HAP-1 (cell line): ENCODE results near the gene CFAP65.

Source experiments
- DNase-seq, 2 experiments: peaks; one replicate each; pipeline ENCODE4 v3.0.0-alpha.2; 2016 to 2020; ENCODE audit warnings: low spot score in 2 of 2
- H3K27me3 ChIP-seq: fragments of 250-450 bp; sonication (Bioruptor Pico); 2 replicates; pipeline ENCODE4 v1.5.1; 2020; ENCODE audit warnings: low read depth, mild to moderate bottlenecking, moderate library complexity
- H3K36me3 ChIP-seq: fragments of 250-450 bp; sonication (Bioruptor Pico); replicated peaks from 2 replicates; pipeline ENCODE4 v1.5.1; 2020; ENCODE audit warnings: mild to moderate bottlenecking
- H3K4me1 ChIP-seq: fragments of 250-450 bp; sonication (Bioruptor Pico); 2 replicates; pipeline ENCODE4 v1.5.1; 2020; ENCODE audit warnings: mild to moderate bottlenecking
- H3K4me3 ChIP-seq: fragments of 250-450 bp; sonication (Bioruptor Pico); 2 replicates; pipeline ENCODE4 v1.5.1; 2020; ENCODE audit warnings: mild to moderate bottlenecking, moderate library complexity
- H3K9me3 ChIP-seq: fragments of 250-450 bp; sonication (Bioruptor Pico); 2 replicates; pipeline ENCODE4 v1.5.1; 2020; ENCODE audit warnings: mild to moderate bottlenecking, moderate library complexity
- in situ Hi-C: fragments of 300-500 bp; cut with MboI; formaldehyde crosslinking; loops from 3 replicates; pipeline ENCODE4 v1.14.3; 2020; ENCODE audit warnings: low sequenced_read_pairs, inconsistent platforms, mixed read lengths

The CFAP65 gene

DNA sequence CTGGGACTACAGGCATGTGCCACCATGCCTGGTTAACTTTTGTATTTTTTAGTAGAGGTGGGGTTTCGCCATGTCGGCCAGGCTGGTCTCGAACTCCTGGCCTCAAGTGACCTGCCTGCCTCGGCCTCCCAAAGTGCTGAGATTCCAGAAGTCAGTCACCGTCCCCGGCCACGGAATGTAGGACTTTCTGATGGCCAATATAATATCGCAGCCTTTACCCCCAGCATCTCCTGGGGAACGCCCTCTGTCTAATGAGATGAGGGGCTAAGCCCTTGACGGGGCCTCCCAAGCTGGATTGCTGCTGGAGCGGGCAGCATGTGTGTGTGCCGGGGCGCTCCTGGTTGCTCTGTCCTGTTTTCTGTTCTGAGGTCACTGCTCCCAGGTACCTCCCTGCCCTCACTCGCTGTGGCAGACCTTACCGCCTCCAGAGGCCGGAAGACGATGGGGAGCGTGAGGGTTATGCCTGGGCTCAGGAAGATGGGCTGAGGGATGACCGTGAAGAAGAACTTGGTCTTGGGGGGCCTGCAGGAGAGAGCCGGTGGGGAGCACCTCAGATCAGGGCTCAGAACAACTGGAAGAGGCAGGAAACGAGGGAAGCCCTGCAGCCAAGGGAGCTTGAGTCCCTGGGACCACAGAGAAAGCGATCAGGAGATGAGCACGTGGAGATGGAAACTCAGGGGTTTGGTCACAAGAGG lies 9.1 kb downstream of the CFAP65 start:
- H3K36me3 ChIP-seq, result no peaks in the 10 kb centered on the region
- no peak overlapping the region for H3K4me3 ChIP-seq
- in situ Hi-C loops, result no loop called here
- H3K4me1 ChIP-seq, result no peaks in the 10 kb centered on the region
- peaks cover 17% of the 10 kb centered on the region; the same call in 1 of the 2 replicates for H3K27me3 ChIP-seq
- H3K9me3 ChIP-seq, result no peaks in the 10 kb centered on the region
- no peak for DNase-seq

DNA sequence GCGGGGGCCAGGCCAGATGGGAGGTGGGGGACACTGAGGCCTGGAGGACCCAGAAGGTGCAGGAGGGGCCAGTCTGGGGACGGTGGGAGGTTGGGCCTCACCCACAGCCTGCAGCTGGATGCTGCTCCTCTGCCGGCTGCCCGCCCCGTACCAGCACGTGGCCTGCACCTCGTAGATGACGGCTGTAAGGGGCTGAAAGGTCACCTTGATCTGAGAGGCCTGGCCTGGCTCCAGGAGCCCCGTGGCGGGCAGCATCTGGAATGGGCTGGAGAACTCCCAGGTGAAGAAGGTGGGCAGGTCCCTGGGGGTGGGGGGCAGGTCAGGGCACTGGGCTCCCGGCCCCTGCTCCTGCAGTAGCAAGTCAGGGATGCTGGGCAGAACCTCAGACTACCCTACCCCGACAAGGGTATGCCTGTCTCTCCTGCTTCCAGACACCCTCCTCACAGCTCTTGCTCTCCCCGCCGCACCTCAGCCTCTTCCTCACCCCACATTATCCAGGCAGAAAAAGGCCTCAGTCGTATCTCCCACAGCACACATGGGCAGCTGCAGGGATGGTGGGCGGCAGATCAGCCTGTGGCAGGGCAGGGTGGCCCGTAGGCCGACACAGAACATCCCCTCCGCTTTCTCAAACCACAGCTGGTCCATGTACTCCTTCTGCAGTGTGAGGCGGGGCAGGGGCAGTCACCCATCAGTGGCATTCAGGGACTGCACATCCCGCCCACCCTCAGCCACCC lies 10.1 kb downstream of the CFAP65 start:
- DNase-seq, result no peak
- in situ Hi-C loops, result no loop called here
- no peaks in the 10 kb centered on the region for H3K36me3 ChIP-seq
- H3K4me3 ChIP-seq, result no peak overlapping the region
- no peaks in the 10 kb centered on the region for H3K4me1 ChIP-seq
- no peaks in the 10 kb centered on the region for H3K9me3 ChIP-seq
- peaks cover 14% of the 10 kb centered on the region; the same call in 1 of the 2 replicates for H3K27me3 ChIP-seq

DNA sequence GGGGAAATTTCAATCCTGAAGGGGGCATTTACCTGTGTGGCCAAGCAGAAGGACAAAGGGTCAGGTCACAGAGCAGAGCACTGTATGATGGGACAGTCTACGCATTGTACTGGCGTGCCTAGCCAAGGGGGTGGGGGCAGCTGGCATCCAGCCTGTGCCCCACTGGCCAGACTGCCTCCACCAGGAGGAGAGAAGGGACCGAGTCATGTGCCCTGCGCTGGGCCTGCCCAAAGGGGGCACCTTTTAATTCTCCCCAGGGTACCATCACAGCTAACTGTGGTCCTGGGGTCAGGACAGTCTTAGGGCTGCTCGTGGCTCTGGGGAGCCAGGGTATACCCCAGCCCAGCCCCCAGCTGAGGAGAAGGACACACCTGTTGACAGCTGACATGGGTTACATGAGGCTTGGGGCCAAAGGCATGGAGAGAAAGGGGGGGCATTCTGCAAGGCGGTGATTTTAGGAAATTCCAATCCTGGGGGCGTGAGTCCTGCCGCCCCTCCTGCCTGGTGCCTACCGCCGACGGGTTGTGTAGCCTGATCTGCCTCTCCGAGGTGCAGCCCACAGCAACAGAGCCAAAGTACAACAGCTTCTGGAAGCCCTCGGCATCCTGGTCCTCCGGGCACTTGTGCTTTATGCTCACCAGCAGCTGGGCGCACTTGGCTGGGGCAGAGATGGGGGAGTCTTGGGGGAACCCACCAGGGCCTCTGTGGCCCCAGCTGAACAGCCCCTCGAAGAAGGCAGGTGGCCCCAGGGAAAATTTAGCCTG lies 11.0 kb downstream of the CFAP65 start:
- Histone ChIP-seq H3K36me3 (no peaks in the 10 kb centered on the region), H3K27me3 (peaks cover 14% of the 10 kb centered on the region; the same call in 1 of the 2 replicates), H3K4me3 (no peak overlapping the region), H3K4me1 (no peaks in the 10 kb centered on the region), H3K9me3 (no peaks in the 10 kb centered on the region)
- in situ Hi-C loops, result no loop called here
- no peak for DNase-seq

DNA sequence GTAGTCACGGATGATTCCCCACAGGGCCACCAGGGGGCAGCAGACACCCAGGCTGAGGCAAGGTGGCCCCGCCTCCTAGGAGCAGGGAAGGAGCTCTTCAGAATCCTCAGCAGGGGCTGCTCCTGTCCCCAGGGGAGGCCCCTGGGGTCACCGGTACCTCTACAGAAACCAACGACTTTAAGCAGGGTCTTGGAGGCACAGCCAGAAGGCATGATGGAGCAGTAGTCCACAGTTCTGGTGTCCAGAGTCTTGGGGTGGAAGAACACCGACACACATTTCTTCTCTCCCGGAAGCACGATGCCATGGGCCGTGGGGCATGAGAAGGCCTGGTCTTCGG lies 11.5 kb downstream of the CFAP65 start:
- H3K27me3 ChIP-seq, result peaks cover 11% of the 10 kb centered on the region; the same call in 1 of the 2 replicates
- DNase-seq, result peak; percentile 66 to 86
- H3K9me3 ChIP-seq, result no peaks in the 10 kb centered on the region
- H3K36me3 ChIP-seq, result no peaks in the 10 kb centered on the region
- H3K4me3 ChIP-seq, result no peak overlapping the region
- in situ Hi-C loops, result loop anchor here (5.0 kb wide), 1 partner anchor 123 kb away; no protein-coding TSS in a partner anchor
- H3K4me1 ChIP-seq, result no peaks in the 10 kb centered on the region

DNA sequence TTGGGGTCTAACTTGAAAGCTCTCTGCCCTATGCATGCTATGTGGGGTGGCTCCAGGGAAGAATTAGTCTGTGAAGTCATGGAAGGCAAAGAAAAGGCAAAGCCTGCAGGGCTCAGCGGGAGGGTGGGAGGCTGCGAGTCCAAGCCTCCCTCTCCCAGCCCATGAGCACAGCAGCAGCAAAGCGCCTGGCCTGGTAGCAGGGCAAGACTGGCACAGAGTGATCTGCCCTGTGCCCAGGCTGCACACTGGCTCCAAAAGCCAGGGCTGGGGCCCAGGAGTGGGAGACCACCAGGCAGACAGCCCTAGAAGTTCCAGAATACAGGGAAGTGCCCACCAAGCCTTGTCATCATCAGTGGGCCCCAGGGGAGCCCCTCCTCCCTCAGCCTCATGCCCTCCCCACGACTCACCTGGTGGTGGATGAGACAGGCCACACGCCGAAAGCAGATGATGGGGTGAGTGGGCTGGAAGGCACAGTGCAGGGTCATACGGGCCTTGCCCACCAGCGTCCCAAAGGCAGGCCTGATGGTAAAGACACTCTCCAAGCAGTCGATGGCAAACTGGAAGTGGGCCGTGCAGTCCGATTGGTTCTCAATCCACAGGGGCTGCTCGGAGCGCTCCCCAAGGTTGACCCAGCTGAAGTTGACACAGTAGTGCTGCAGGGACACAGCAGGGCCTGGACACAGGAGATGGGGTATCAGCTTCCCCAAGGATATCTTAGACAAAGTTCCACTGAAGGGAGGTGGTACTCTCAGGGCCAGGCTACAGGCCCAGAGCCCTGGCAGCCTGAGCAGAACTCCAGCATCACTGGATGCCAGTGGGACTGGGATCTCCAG lies 12.1 kb downstream of the CFAP65 start:
- Histone ChIP-seq H3K4me1 (no peaks in the 10 kb centered on the region), H3K36me3 (no peaks in the 10 kb centered on the region), H3K4me3 (no peak overlapping the region), H3K27me3 (peaks cover 11% of the 10 kb centered on the region; the same call in 1 of the 2 replicates), H3K9me3 (no peaks in the 10 kb centered on the region)
- in situ Hi-C loops, result loop anchor here (5.0 kb wide), 1 partner anchor 123 kb away; no protein-coding TSS in a partner anchor
- DNase-seq, result no peak

DNA sequence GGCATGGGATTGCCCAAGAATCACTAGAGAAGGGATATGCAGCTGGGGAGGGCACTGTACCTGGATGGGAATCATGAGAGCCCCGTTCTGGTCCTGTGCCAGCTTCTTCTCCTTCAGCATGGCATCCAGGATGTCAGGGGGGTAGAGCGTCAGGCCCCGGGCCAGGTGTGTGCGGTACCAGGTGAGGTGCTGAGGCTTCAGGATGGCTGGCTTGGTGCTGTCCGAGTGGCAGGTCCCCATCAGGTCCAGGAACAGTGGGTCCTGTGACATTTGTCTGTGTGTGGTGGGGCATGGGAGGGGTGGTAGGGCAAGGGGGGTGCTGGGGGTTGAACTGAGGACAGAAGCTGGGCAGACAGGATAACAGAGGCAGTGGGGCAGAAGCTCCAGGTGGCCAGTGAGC lies 13.2 kb downstream of the CFAP65 start:
- in situ Hi-C loops, result loop anchor here (5.0 kb wide), 1 partner anchor 124 kb away; no protein-coding TSS in a partner anchor
- H3K9me3 ChIP-seq, result no peaks in the 10 kb centered on the region
- H3K4me1 ChIP-seq, result no peaks in the 10 kb centered on the region
- H3K4me3 ChIP-seq, result no peak overlapping the region
- peaks cover 8% of the 10 kb centered on the region; the same call in 1 of the 2 replicates for H3K27me3 ChIP-seq
- no peaks in the 10 kb centered on the region for H3K36me3 ChIP-seq
- DNase-seq, result no peak

DNA sequence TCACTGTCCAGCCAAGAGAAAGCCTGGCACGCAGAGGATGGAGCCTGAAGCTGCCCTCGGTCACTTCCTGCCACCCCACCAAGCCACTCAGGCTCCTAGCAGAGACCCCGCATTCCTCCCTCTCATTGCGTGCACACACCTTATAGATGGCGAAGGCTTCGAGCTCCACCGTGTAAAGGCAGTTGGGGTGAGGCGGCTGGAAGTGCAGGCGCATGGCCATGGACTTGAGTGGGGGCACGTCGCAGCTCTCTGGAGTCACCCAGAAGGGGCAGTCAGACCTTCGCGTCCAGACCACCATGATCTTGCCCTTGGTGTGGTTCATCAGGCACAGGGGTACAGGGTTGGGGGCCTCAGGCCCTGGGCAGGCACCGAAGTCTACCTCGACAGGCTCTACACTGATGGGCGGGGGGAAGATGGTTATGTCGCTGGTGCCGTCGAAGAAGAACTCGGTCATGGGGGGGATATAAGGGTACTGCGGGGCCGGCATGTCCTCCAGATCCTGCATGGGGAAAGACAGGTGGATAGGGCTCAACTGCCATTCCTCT lies 13.7 kb downstream of the CFAP65 start:
- no peaks in the 10 kb centered on the region for H3K4me1 ChIP-seq
- no peak for DNase-seq
- in situ Hi-C loops, result loop anchor here (5.0 kb wide), 1 partner anchor 125 kb away; no protein-coding TSS in a partner anchor
- peaks cover 6% of the 10 kb centered on the region; the same call in 1 of the 2 replicates for H3K27me3 ChIP-seq
- no peaks in the 10 kb centered on the region for H3K9me3 ChIP-seq
- no peak overlapping the region for H3K4me3 ChIP-seq
- no peaks in the 10 kb centered on the region for H3K36me3 ChIP-seq

DNA sequence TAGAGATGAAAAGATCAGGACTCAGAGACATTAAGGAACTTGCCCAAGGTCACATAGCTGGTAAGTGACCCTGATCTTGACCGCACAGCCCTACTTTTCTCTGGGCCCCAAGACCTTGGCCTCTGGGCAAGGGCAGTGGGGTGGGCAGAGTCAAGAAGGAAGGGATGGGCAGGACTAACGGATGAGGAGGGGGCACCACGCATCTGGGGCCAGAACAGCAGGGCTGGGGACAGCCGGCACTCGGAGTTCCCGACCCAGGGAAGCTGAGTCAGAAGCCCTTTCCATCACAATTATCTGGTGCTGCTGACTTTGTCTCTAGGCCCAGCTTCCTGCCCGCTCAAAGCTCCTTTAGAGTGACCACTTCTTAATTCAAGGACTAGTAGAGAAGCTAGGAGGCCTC lies 14.4 kb downstream of the CFAP65 start:
- in situ Hi-C loops, result loop anchor here (5.0 kb wide), 1 partner anchor 125 kb away; no protein-coding TSS in a partner anchor
- H3K4me1 ChIP-seq, result no peaks in the 10 kb centered on the region
- H3K9me3 ChIP-seq, result no peaks in the 10 kb centered on the region
- DNase-seq, result no peak
- H3K36me3 ChIP-seq, result no peaks in the 10 kb centered on the region
- H3K4me3 ChIP-seq, result no peak overlapping the region
- no peaks in the 10 kb centered on the region for H3K27me3 ChIP-seq

DNA sequence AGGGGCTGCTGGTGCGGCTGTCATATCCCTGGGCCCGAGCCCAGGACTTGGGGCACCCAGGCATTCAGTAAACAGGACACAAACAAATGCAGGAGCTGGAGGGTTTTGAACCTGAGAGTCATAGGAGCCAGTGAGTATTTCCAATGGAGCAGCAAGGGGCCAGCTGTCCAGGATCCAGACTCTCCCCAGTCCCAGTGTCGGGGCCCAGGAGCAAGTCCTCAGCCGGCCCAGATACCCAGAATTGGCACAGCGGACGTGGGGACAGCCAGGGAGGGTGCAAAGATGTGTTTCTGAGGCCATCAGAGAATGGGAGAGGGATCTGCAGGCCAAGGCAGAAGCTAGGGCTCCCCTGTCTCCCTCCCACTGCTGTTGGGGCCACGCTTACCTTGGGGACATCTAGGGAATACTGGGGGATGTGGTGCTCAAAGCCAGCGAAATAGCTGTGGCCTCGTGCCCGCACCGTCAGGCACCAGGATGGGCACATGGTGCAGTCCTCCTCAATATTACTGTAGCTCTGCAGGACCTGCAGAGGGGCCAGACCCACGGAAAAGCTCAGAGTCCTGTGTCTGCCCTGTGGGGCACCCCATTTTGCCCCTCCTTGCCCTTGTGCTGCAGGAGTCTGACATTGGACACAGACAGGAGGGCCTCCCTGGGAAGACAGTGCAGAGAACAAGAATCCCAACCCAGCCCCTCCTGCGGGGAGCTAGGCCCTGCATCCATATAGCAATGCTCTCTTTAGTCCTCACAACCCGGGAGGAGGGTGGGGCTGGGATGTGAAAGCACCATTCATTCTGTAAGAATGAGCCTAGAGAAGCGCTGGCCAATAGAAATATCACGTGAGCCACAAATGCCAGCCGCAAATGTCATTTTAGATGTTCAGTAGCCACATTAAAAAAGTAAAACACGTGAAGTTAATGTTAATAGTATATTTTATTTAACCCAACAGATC lies 15.4 kb downstream of the CFAP65 start:
- in situ Hi-C loops, result loop anchor here (5.0 kb wide), 1 partner anchor 126 kb away; no protein-coding TSS in a partner anchor
- Histone ChIP-seq H3K27me3 (no peaks in the 10 kb centered on the region), H3K9me3 (no peaks in the 10 kb centered on the region), H3K4me3 (no peak overlapping the region), H3K36me3 (no peaks in the 10 kb centered on the region), H3K4me1 (no peaks in the 10 kb centered on the region)
- no peak for DNase-seq

DNA sequence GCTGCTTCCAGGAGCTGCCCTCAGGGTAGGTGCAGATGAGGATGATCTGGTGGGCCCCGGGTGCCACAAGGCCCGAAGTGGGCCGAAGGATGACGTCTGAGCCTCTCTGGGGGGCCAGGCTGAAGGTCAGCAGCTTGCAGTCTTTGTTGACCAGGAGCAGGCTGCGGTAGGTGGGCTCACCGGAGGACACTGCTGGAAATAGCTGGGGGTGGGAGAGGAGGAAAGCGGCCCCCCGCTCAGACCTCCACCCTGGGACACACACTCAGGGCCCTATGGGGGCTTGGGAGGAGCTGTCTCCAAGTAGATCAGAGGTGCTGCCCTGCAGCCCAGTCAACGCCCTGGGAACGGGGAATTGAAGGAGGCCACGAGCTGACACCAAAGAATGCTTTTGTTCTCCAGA lies 17.3 kb downstream of the CFAP65 start:
- Histone ChIP-seq H3K27me3 (peaks cover 3% of the 10 kb centered on the region; the same call in 1 of the 2 replicates), H3K4me1 (no peaks in the 10 kb centered on the region), H3K36me3 (no peaks in the 10 kb centered on the region), H3K9me3 (no peaks in the 10 kb centered on the region), H3K4me3 (no peak overlapping the region)
- DNase-seq, result no peak
- in situ Hi-C loops, result no loop called here

DNA sequence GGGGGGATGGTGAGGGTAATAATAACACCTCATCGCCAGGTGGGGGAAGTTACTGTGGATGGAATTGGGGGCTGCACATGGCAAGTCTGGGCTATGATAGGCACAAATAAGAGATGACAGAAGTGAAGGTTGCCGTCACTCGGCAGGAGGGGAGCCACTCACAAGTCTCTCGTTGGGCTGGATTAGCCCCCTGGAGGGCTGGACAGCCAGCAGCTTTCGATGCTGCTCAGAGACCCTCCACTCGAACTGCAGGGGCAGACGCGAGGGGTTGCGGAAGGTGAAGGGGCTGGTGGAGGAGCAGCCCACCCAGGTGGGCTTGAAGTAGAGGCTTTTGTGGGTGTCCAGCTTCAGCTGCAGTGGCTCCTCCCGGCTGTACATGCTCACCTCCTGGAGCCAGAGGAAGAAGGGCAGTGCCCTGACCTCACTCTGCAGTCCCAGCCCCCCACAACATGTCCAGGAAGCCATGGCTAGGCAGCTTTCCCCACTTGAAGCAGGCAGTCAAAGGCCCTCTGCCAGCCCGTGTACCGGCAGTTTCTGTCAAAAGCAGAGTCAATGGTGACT lies 18.2 kb downstream of the CFAP65 start:
- Histone ChIP-seq H3K27me3 (peaks cover 3% of the 10 kb centered on the region; the same call in 1 of the 2 replicates), H3K36me3 (no peaks in the 10 kb centered on the region), H3K4me3 (no peak overlapping the region), H3K9me3 (no peaks in the 10 kb centered on the region), H3K4me1 (no peaks in the 10 kb centered on the region)
- in situ Hi-C loops, result no loop called here
- no peak for DNase-seq

DNA sequence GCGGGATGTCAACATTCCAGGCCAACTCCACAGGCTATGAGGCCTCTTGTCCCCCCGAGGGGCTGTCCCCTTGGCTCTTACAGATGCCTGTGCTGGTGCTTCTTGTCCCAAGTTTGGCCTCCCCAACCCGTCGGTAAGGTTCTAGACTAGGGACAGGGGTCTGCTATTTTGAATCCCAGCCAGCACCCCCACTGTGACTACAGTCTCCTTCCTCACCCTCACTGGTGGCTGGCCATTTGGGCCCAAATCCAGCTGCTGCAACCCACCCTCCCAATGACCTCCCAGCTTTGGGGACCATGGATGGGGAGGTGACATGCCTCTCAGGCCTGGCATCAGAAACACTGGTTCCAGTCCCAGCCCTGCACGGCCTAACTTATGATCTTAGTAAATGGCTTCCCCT lies 18.7 kb downstream of the CFAP65 start:
- Histone ChIP-seq H3K27me3 (peaks cover 3% of the 10 kb centered on the region; the same call in 1 of the 2 replicates), H3K36me3 (no peaks in the 10 kb centered on the region), H3K9me3 (no peaks in the 10 kb centered on the region), H3K4me3 (no peak overlapping the region), H3K4me1 (no peaks in the 10 kb centered on the region)
- DNase-seq, result no peak
- in situ Hi-C loops, result no loop called here
